Measurements from ENCODE around the gene ASTE1. TPM values are rescaled to one million over a fixed set of nuclear protein-coding genes. Genes with fewer than 3 reads are reported as not detected.
"Not testable (repeated sequence)": the region's sequence is repeated elsewhere in the genome, so short reads cannot be mapped to it uniquely, and the experiment has no call there.

The ASTE1 gene
- polyA plus RNA-seq, 1 experiment = 4.5 TPM

GRCh38 chr3:131067983-131068382, 41.4 kb upstream of the ASTE1 start:
- CTCF ChIA-PET = interaction anchor here (0.8 kb wide), 1 partner anchor 14 kb away, joined by 3 read pairs; no protein-coding TSS in a partner anchor

GRCh38 chr3:131053043-131053859, 26.6 kb upstream of the ASTE1 start:
- TF ChIP-seq CTCF (IDR thresholded peaks at IDR 0.05; ENCODE audit: insufficient read depth, low read depth, low read length) = peak; percentile 32
- no peak for DNase-seq (ENCODE audit: low read depth)
- Histone ChIP-seq H3K27me3 (ENCODE audit: control insufficient read depth, insufficient read depth, low read length) (no peaks in the 10 kb centered on the region), H3K4me3 (ENCODE audit: low read depth, low read length) (no peak overlapping the region), H3K36me3 (ENCODE audit: control insufficient read depth, insufficient read depth, low read length) (no peaks in the 10 kb centered on the region)
- ChIA-PET POLR2A (no interaction called here), CTCF (interaction anchor here (0.7 to 0.9 kb wide), 4 partner anchors 13 to 982 kb away, joined by 3 read pairs; partner anchors contain the start of genes CPNE4 and PIK3R4)

More at GRCh38 chr3:131067983-131068382, 41.4 kb upstream of the ASTE1 start:
- POLR2A ChIA-PET = interaction anchor here (0.6 kb wide), 1 partner anchor 590 kb away, joined by 5 read pairs; no protein-coding TSS in a partner anchor
- no peak for DNase-seq (ENCODE audit: low read depth)
- Histone ChIP-seq H3K36me3 (ENCODE audit: control insufficient read depth, insufficient read depth, low read length) (no peaks in the 10 kb centered on the region), H3K27me3 (ENCODE audit: control insufficient read depth, insufficient read depth, low read length) (no peaks in the 10 kb centered on the region), H3K4me3 (ENCODE audit: low read depth, low read length) (no peak overlapping the region)
- no peak for TF ChIP-seq CTCF (IDR thresholded peaks at IDR 0.05; ENCODE audit: insufficient read depth, low read depth, low read length)

- no peak for DNase-seq (ENCODE audit: low read depth)
- ChIA-PET POLR2A (no interaction called here), CTCF (no interaction called here)
- Histone ChIP-seq H3K4me3 (ENCODE audit: low read depth, low read length) (no peak overlapping the region), H3K27me3 (ENCODE audit: control insufficient read depth, insufficient read depth, low read length) (no peaks in the 10 kb centered on the region), H3K36me3 (ENCODE audit: control insufficient read depth, insufficient read depth, low read length) (no peaks in the 10 kb centered on the region)
- no peak for TF ChIP-seq CTCF (IDR thresholded peaks at IDR 0.05; ENCODE audit: insufficient read depth, low read depth, low read length)
Measured at GRCh38 chr3:131050001-131050400, 23.4 kb upstream of the ASTE1 start.

- no peak overlapping the region for H3K4me3 ChIP-seq (ENCODE audit: low read depth, low read length)
- no peak for TF ChIP-seq CTCF (IDR thresholded peaks at IDR 0.05; ENCODE audit: insufficient read depth, low read depth, low read length)
- no peak for DNase-seq (ENCODE audit: low read depth)
- POLR2A ChIA-PET = no interaction called here
- CTCF ChIA-PET = interaction anchor here (1.1 kb wide), 1 partner anchor 15 kb away, joined by 3 read pairs; no protein-coding TSS in a partner anchor
- H3K36me3 ChIP-seq (ENCODE audit: control insufficient read depth, insufficient read depth, low read length) = no peaks in the 10 kb centered on the region
- H3K27me3 ChIP-seq (ENCODE audit: control insufficient read depth, insufficient read depth, low read length) = no peaks in the 10 kb centered on the region
Measured at GRCh38 chr3:131048030-131048429, 21.4 kb upstream of the ASTE1 start.

GRCh38 chr3:131047582-131047981, 21.0 kb upstream of the ASTE1 start:
- Histone ChIP-seq H3K27me3 (ENCODE audit: control insufficient read depth, insufficient read depth, low read length) (no peaks in the 10 kb centered on the region), H3K36me3 (ENCODE audit: control insufficient read depth, insufficient read depth, low read length) (no peaks in the 10 kb centered on the region), H3K4me3 (ENCODE audit: low read depth, low read length) (no peak overlapping the region)
- ChIA-PET POLR2A (no interaction called here), CTCF (interaction anchor here (0.6 to 1.1 kb wide), 2 partner anchors 14 to 62 kb away, joined by 3 read pairs; no protein-coding TSS in a partner anchor)
- TF ChIP-seq CTCF (IDR thresholded peaks at IDR 0.05; ENCODE audit: insufficient read depth, low read depth, low read length) = no peak
- DNase-seq (ENCODE audit: low read depth) = no peak

- H3K4me3 ChIP-seq (ENCODE audit: low read depth, low read length); H3K27me3 ChIP-seq (ENCODE audit: control insufficient read depth, insufficient read depth, low read length); POLR2A ChIA-PET; H3K36me3 ChIP-seq (ENCODE audit: control insufficient read depth, insufficient read depth, low read length); DNase-seq (ENCODE audit: low read depth): not testable (repeated sequence)
- CTCF ChIA-PET = interaction anchor here (0.6 to 1.3 kb wide), 2 partner anchors 9 to 69 kb away, joined by 3 read pairs; no protein-coding TSS in a partner anchor
Measured at GRCh38 chr3:131042271-131042985, 15.8 kb upstream of the ASTE1 start.
